BE2C (cell line): Measurements from ENCODE around the gene UBE2U. TPM values are rescaled to one million over a fixed set of nuclear protein-coding genes. Genes with fewer than 3 reads are reported as not detected.

Experiments
- DNase-seq: peaks from one replicate; pipeline ENCODE4 v3.0.0-alpha.2; 2020
- H3K27me3 ChIP-seq: fragments of 250-450 bp; sonication (Bioruptor Pico); 2 replicates; pipeline ENCODE4 v1.5.1; 2020; ENCODE audit warnings: mild to moderate bottlenecking
- H3K36me3 ChIP-seq: fragments of 250-450 bp; sonication (Bioruptor Pico); 2 replicates; pipeline ENCODE4 v1.5.1; 2020; ENCODE audit warnings: mild to moderate bottlenecking
- H3K4me1 ChIP-seq: fragments of 250-450 bp; sonication (Bioruptor Pico); 2 replicates; pipeline ENCODE4 v1.5.1; 2020
- H3K4me3 ChIP-seq: 2 replicates; pipeline ENCODE4 v1.5.1; 2011; ENCODE audit warnings: low read depth, low read length
- H3K9me3 ChIP-seq: fragments of 250-450 bp; sonication (Bioruptor Pico); 2 replicates; pipeline ENCODE4 v1.5.1; 2020
- polyA plus RNA-seq: library from polyadenylated mRNA; unstranded; fragments of >200 nt; gene quantifications from one replicate; pipeline ENCODE4 v1.2.1, GENCODE V29; 2012; ENCODE audit warnings: low read depth, missing spikeins; ENCODE audit not compliant: insufficient read length, insufficient read depth
- TF ChIP-seq, protein P1 (sequence below): IDR thresholded peaks from 2 replicates; pipeline ENCODE4 v1.5.1; 2012; ENCODE audit warnings: mild to moderate bottlenecking, low read depth, low read length

UBE2U gene
- not detected for polyA plus RNA-seq

- DNase-seq, result no peak
- no peaks in the 10 kb centered on the region for H3K36me3 ChIP-seq
Measured at GRCh38 chr1:64203420-64203819, at the start of gene UBE2U. UBE2U (plus strand) TSS chr1:64203623; CDS start chr1:64204051, 428 bp downstream.

GRCh38 chr1:64155278-64155677 lies 48.1 kb upstream of the UBE2U start:
- Histone ChIP-seq H3K36me3 (no peaks in the 10 kb centered on the region), H3K27me3 (no peaks in the 10 kb centered on the region), H3K4me1 (no peaks in the 10 kb centered on the region), H3K9me3 (no peaks in the 10 kb centered on the region), H3K4me3 (no peak overlapping the region)
- DNase-seq, result no peak
- TF ChIP-seq, protein P1, sequence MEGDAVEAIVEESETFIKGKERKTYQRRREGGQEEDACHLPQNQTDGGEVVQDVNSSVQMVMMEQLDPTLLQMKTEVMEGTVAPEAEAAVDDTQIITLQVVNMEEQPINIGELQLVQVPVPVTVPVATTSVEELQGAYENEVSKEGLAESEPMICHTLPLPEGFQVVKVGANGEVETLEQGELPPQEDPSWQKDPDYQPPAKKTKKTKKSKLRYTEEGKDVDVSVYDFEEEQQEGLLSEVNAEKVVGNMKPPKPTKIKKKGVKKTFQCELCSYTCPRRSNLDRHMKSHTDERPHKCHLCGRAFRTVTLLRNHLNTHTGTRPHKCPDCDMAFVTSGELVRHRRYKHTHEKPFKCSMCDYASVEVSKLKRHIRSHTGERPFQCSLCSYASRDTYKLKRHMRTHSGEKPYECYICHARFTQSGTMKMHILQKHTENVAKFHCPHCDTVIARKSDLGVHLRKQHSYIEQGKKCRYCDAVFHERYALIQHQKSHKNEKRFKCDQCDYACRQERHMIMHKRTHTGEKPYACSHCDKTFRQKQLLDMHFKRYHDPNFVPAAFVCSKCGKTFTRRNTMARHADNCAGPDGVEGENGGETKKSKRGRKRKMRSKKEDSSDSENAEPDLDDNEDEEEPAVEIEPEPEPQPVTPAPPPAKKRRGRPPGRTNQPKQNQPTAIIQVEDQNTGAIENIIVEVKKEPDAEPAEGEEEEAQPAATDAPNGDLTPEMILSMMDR, result no peak

More at GRCh38 chr1:64203420-64203819, at the start of gene UBE2U:
- no peaks in the 10 kb centered on the region for H3K27me3 ChIP-seq
- H3K9me3 ChIP-seq, result no peaks in the 10 kb centered on the region
- H3K4me3 ChIP-seq, result no peak within 1 kb of the TSS
- TF ChIP-seq, protein P1, result no peak
- H3K4me1 ChIP-seq, result no peaks in the 10 kb centered on the region

GRCh38 chr1:64161357-64161941 lies 42.0 kb upstream of the UBE2U start:
- Histone ChIP-seq H3K36me3 (no peaks in the 10 kb centered on the region), H3K27me3 (no peaks in the 10 kb centered on the region), H3K4me3 (no peak overlapping the region), H3K4me1 (peaks cover 3% of the 10 kb centered on the region; the same call in 1 of the 2 replicates), H3K9me3 (no peaks in the 10 kb centered on the region)
- TF ChIP-seq, protein P1, result no peak
- DNase-seq, result no peak

DNA sequence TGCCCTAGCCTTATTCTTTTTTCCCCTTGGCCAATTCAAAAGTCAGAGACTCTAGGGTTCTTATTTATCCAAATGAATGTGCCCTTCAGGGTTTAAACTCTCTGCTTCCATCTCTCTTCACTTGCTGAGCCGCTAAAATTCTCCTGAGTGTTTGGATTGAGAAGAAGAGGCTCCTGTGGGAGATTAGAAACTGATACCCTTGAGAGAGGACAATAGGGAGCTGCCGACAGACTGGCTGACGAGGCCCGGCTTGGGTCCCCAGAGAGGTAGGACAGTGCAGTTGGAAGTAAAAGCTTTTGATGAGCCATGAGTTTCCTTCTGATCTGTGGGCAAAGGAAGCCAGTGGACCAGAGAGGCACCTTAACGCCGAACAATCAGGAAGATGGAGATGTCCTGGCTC lies 41.3 kb upstream of the UBE2U start:
- DNase-seq, result peak; percentile 26
- TF ChIP-seq, protein P1, result no peak
- H3K4me3 ChIP-seq, result no peak overlapping the region
- no peaks in the 10 kb centered on the region for H3K27me3 ChIP-seq
- peaks cover 3% of the 10 kb centered on the region; the same call in 1 of the 2 replicates for H3K4me1 ChIP-seq
- H3K36me3 ChIP-seq, result no peaks in the 10 kb centered on the region
- H3K9me3 ChIP-seq, result no peaks in the 10 kb centered on the region

DNA sequence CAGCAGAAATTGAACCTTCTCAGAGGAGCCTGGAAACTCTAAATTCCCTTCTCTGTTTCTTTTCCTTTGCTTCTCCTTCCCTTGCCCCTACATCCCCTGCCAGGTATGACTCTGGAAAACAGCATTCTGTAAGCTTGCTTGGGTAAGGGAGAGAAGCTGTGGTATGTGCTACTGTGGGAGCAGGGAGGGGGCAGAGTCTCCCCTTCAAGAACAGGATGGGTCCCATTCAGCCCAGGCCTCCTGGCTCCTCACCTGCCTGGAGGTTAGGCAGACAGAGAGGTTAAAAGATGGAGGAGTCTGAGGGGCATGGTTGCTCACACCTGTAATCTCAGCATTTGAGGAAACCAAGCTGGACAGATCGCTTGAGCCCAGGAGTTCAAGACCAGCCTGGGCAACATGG lies 40.6 kb upstream of the UBE2U start:
- no peaks in the 10 kb centered on the region for H3K9me3 ChIP-seq
- no peaks in the 10 kb centered on the region for H3K27me3 ChIP-seq
- H3K36me3 ChIP-seq, result no peaks in the 10 kb centered on the region
- DNase-seq, result no peak
- peaks cover 3% of the 10 kb centered on the region; the same call in 1 of the 2 replicates for H3K4me1 ChIP-seq
- no peak overlapping the region for H3K4me3 ChIP-seq
- TF ChIP-seq, protein P1, result no peak

- DNase-seq, result no peak
- H3K9me3 ChIP-seq, result no peaks in the 10 kb centered on the region
- TF ChIP-seq, protein P1, result no peak
- H3K4me1 ChIP-seq, result peaks cover 3% of the 10 kb centered on the region; the same call in 1 of the 2 replicates
- H3K4me3 ChIP-seq, result no peak overlapping the region
- H3K36me3 ChIP-seq, result no peaks in the 10 kb centered on the region
- no peaks in the 10 kb centered on the region for H3K27me3 ChIP-seq
Measured at GRCh38 chr1:64163431-64163830, 40.0 kb upstream of the UBE2U start.
